Nucleus accumbens (tissue), 56 donors: ENCODE results near the gene AKAP12.

Experiments used
- DNase-seq, 56 donors: peaks; one replicate each; lab custom pipeline; 2025; lab: John Stamatoyannopoulos, UW

AKAP12 gene

DNA sequence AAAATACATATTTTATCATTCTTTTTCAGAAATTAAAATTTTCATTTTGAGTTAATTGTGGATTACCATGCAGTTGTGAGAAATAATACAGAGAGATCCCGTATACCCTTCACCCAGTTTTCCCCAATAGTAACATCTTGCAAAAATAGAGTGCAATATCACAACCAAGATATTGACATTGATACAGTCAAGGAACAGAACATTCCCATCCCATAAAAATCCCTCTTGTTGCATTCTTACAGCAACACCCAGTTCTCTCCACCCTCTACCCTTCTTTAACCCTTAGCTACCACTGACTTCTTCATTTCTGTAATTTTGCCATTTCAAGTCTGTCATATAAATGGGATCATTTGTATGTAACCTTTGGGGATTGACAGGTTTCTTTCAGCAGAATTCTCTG lies 6.9 kb upstream of the AKAP12 start:
- DNase-seq = no peak

DNA sequence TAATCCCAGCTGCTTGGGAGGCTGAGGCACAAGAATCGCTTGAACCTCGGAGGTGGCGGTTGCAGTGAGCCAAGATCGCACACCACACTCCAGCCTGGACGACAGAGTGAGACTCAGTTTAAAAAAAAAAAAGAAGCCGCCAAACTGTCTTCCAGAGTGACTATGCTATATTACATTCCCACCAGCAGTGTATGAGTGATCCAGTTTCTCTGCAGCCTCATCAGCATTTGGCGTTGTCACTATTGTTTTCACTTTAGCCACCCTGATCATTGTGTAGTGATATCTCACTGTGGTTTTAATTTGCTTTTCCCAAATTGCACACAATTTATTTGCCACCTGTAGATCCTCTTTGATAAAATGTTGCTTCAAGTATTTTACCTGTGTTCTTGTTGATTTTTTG lies 6.0 kb upstream of the AKAP12 start:
- DNase-seq = no peak

GRCh38 chr6:151236668-151237401 lies 2.9 kb upstream of the AKAP12 start:
- DNase-seq = no peak

DNA sequence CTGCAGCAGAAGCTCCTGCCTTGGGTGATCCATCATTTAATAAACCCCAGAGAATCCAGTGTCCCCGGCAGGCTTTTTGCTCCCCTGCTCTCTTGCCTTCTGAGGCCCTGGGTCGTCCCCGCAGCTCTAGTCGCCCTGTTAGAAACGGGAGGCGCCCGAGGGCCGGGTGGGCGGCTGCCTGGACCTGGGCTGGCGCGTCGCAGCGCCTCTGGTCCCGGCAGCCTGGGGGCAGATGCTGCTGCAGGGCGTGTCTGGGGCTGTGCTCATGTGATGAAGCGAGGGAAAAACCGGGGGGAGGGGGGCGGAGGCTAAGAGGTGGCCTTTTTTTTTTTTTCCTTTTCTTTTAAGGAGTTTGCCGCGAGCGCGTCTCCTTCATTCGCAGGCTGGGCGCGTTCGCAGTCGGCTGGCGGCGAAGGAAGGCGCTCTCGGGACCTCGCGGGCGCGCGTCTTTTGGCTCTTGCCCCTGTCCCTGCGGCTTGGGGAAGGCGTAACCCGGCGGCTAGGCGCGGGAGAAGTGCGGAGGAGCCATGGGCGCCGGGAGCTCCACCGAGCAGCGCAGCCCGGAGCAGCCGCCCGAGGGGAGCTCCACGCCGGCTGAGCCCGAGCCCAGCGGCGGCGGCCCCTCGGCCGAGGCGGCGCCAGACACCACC lies 394 bp downstream of the AKAP12 start:
- DNase-seq = peak in 50 of 56 donors; percentile 4 to 82 (median 58)

DNA sequence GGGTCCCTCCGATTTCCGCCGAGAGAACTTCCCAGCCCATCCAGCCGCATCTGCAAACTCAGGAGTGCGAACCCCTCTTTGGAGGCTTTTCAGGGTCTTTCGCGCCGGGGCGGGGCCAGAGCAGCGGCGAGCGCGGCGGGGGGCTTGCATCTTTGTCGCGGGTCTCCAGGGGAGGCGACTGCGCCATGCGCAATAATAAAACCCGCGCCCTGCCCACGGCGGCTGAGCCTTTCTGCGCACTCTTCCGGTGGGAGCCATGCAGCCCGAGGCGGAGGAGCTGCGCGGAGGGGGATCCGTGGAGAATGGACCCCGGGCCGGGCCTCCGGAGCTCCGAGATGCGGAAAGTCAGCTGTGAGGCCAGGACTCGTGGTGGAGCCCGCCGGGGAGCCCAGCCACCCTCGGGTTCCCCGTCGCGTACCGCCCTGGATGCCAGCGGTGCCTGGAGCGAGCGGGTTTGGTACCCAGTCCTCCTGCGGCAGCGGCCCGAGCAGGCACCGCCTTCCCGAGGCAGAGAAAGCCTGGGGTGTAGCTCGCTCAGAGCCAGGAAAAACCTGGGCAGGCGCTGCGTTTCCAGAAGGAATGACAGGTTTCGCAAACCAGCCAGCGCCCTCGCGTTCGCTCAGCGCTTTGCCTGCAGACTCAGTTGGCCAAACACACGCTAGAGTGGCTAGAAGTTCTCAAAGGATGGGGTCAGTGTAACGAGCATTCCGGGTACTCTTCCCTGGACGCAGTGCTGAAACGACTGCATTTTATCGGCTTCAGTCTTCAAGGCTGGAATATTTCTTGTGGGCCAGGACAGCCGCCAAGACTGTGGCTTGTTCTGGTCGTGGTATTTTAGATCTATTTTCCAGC lies 1.2 kb downstream of the AKAP12 start:
- peak in 46 of 56 donors; percentile 2 to 79 (median 34) for DNase-seq

- no peak for DNase-seq
Observed at GRCh38 chr6:151241853-151242252, 2.1 kb downstream of the AKAP12 start.

DNA sequence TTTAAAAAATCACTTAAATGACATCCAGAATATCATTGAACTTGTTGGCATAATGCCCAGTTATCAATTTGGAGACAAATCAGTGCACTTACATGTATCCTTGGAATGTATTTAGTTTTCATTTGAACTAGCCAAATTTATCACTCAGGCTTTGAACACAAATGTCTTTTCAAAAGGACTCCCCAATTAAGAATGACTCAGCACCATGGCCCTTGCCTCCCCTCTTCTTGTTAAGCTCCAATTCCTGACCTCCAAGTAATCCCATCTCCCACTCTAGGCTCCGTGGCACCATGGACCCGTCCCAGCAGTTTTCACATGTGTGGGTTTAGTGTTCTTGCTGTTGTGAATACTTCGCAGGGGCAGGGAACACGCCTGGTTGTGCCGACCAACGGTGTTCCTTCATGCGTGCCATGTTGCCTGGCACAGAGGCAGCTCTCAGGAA lies 2.7 kb downstream of the AKAP12 start:
- peak in 3 of 56 donors; percentile 1 to 5 (median 5) for DNase-seq

DNA sequence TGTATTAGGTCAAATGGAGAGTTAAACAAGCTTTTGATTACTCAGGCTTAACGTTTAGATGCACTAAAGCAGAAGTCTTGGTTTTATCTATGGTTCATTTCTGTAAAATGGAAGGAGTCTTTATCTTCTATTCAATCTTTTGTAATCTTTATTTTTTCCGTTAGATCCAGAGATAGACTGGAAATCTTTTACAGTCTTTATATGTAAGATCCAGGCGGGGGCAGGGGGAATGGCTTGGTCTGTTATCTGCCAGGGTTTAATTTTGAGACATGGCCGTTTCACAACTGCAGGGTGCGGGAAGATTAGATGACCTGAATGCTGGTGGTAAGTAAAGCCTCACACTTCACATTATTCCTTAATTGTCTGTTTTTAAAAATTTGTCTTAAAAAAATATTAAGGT lies 3.7 kb downstream of the AKAP12 start:
- no peak for DNase-seq

DNA sequence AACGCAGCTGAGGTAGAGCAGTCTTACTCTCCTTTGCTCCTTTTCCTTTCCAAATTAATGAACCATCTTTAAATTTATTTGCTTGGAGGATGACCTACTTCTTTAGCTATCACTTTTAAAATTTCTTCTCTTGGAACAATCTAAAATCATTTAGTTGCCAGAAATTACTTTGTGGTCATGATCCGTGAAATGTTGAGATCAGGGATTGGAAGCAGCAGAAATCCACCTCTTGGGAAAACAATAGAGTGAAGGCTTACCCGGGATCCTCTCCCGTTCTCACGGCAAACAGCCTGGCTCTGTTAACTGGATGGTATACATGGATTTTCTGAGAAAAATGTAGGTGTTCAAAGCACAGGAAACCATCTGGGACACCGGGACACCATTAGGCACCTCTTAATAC lies 7.7 kb downstream of the AKAP12 start:
- DNase-seq = no peak

DNA sequence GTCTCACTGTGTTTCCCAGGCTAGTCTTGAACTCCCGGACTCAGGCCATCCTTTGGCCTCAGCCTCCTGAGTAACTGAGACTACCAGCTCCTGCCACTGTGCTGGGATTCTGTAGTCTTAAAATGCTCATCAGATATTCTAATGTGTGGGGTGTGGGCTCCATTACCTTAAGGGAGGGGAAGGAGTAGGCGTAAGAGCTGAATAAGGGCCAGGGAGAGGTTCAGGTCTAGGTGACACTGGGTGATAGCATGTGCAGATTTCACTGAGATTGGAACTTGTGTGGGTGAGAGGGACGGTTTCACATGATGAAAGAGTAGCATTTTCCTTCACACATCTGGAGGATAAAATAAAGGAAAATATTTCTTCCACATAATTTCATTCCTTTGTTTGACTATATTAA lies 8.5 kb downstream of the AKAP12 start:
- no peak for DNase-seq

DNA sequence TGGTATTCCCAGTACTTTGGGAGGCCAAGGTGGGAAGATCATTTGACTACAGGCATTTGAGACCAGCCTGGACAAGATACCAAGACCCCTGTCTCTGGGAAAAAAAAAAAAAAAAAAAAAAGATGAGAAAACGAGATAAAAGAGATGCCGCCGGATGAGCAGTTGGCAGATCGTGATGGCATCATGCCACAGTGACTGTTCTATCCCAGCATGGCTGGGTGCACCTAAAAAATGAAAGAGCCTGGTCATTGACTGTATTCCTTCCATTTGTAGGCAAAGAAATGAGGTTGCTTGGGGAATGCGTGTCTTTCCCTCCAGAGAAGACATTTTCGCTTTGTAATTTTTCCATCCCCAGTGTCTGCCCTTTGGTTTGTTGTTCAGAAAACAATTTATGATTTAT lies 12.9 kb downstream of the AKAP12 start:
- DNase-seq = no peak

DNA sequence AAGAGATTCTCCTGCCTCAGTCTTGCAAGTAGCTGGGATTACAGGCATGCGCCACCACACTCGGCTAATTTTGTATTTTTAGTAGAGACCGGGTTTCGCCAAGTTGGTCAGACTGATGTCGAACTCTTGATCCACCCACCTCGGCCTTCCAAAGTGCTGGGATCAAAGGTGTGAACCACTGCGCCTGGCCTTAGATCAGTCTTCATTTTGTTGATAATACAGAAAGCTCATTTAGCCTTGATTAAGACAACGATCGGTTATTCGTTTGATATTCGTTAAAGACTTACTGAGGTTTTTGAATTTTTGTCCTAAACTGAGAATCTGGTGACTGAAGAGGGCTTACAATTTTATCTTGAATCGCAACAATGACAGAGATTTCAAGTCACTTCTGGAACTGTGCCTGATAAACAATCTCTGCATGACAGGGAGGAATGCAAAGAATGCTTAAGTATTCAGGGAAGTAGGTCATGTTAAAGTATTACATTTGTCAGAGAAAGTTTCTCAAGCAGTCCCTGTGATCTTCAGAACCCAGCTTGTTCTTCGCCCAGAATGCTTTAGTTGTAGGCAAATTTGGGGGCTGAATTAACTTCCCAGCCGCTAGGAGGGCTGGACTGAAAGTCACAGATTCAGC lies 14.8 kb downstream of the AKAP12 start:
- DNase-seq = no peak

DNA sequence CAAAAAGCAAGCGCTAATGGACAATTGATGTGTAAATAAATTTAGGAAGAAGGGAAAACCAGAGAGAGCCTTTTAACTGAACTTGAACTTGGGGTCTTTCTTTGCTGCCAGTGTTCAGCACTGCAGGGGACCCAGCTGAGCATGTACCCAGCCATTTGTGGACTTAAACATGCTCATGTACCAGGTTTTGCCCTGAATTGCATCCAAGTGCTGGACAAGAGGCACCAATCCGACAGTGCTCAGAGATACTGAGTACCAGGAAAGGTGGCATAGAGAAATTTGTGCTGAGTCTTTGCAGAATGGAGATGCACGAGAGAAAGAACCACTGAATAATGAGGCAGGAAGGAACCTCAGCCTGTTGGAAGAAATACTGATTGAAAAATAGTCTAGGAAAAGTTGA lies 16.0 kb downstream of the AKAP12 start:
- DNase-seq = no peak

GRCh38 chr6:151257985-151258445 lies 18.2 kb downstream of the AKAP12 start:
- no peak for DNase-seq

GRCh38 chr6:151260205-151260604 lies 20.4 kb downstream of the AKAP12 start:
- DNase-seq = no peak

- no peak for DNase-seq
Observed at GRCh38 chr6:151263035-151263434, 23.3 kb downstream of the AKAP12 start.

- no peak for DNase-seq
Observed at GRCh38 chr6:151263967-151264366, 24.2 kb downstream of the AKAP12 start.

DNA sequence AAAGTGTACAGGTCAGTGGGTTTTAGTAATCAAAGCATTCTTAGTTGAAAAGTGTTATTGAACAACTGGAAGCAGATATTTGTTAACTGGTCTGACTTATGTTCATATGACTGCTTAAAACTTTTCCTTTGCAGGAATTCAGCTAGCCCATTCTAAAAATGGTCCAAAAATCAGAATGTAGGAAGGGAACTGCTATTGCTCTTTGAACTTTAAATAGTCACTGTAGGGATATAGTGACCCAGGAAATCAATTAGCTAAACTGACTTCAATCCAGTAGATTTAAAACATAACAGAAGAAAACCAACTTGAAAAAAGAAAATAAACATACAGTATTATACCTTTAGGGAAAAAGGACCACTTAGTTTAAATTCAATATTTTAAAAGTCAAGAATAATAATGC lies 25.5 kb downstream of the AKAP12 start:
- no peak for DNase-seq

DNA sequence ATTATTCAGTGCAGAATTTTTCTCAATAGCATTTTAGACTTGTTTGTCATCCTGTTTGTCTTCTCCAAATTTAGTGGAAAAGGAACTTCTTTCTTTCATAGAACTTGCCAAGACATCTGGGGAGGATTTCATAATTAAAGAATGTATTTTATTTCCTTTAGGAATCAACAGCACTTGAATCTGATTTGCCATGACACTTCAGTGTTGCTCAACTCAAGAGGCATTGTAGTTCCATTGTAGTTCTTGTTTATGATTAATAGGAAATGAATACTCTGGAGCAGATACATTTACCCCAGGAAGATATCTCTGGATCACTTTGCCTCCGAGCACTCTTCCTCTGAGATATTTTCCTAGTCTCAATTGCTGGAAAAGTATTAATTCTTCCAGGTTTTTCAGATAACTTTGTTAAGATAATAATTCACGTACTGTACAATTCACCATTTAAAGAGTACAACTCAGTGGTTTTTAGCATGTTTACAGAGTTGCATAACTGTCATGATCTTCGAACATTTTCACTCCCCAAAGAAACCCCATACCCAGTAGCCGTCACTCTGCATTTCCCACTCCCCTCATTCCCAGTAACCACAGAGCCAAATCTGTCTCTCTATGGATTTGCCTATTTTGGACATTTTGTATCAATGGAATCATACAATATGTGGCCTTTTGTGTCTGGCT lies 29.7 kb downstream of the AKAP12 start:
- DNase-seq = no peak

GRCh38 chr6:151275121-151275520 lies 35.4 kb downstream of the AKAP12 start:
- DNase-seq = no peak
